ENCODE data around the gene KCNH6. TPM values are rescaled to one million over a fixed set of nuclear protein-coding genes. Genes with fewer than 3 reads are reported as not detected.

Gene KCNH6
- total RNA-seq, 3 donors from 2014 or later (not counting 1 experiment from before 2014, with no cell fraction given): not detected

- H3K4me3 Mint-ChIP-seq: no peak overlapping the region
- H3K27me3 Mint-ChIP-seq (ENCODE audit: low read depth in 2 of 2): no peaks in the 10 kb centered on the region
- Histone ChIP-seq H3K4me1 (ENCODE audit: control insufficient read depth, insufficient read depth, low read length) (no peaks in the 10 kb centered on the region), H3K4me3 (ENCODE audit: low read length) (no peak overlapping the region), H3K27ac (ENCODE audit: low read length) (no peak overlapping the region), H3K36me3 (ENCODE audit: control insufficient read depth, insufficient read depth, low read length) (no peaks in the 10 kb centered on the region), H3K27me3 (ENCODE audit: control insufficient read depth, insufficient read depth, low read length) (no peaks in the 10 kb centered on the region), H3K9me3 (ENCODE audit: control insufficient read depth, insufficient read depth, low read length) (no peaks in the 10 kb centered on the region)
- no peaks in the 10 kb centered on the region for H3K36me3 Mint-ChIP-seq
- ATAC-seq: no peak
- no peak for DNase-seq
- TF ChIP-seq CTCF (IDR thresholded peaks at IDR 0.05): no peak
- WGBS (ENCODE audit: insufficient coverage): 84% methylated on average over 12 of the region's 12 CpGs
- no peaks in the 10 kb centered on the region for H3K9me3 Mint-ChIP-seq
- intact Hi-C loops (cut with micrococcal nuclease): no loop called here
- no peak overlapping the region for H3K27ac Mint-ChIP-seq
- no peaks in the 10 kb centered on the region for H3K4me1 Mint-ChIP-seq
Observed at GRCh38 chr17:63486317-63487013, 36.7 kb upstream of the KCNH6 start.

DNA sequence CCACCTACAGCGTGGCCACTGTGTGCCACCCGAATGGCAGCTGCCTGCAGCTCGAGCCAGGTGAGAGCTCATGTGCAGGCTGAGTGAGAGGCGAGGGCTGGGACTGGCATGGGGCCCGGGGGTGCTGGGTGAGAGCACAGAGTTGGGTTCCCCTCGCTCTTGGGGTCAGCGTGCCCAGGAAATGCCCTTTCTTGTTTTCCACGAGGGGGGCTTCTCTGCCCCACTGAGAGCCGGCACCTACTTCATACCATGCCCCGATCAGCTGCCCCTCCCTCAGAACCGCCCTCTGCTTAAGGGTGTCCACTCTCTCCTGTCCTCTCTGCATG, 36.2 kb upstream of the KCNH6 start:
- Histone ChIP-seq H3K36me3 (ENCODE audit: control insufficient read depth, insufficient read depth, low read length) (no peaks in the 10 kb centered on the region), H3K27ac (ENCODE audit: low read length) (no peak overlapping the region), H3K9me3 (ENCODE audit: control insufficient read depth, insufficient read depth, low read length) (no peaks in the 10 kb centered on the region), H3K4me3 (ENCODE audit: low read length) (no peak overlapping the region), H3K27me3 (ENCODE audit: control insufficient read depth, insufficient read depth, low read length) (no peaks in the 10 kb centered on the region), H3K4me1 (ENCODE audit: control insufficient read depth, insufficient read depth, low read length) (no peaks in the 10 kb centered on the region)
- H3K27ac Mint-ChIP-seq: no peak overlapping the region
- no peak for ATAC-seq
- intact Hi-C loops (cut with micrococcal nuclease): no loop called here
- no peaks in the 10 kb centered on the region for H3K36me3 Mint-ChIP-seq
- no peak for DNase-seq
- H3K4me1 Mint-ChIP-seq: no peaks in the 10 kb centered on the region
- no peaks in the 10 kb centered on the region for H3K27me3 Mint-ChIP-seq (ENCODE audit: low read depth in 2 of 2)
- no peak overlapping the region for H3K4me3 Mint-ChIP-seq
- TF ChIP-seq CTCF (IDR thresholded peaks at IDR 0.05): no peak
- no peaks in the 10 kb centered on the region for H3K9me3 Mint-ChIP-seq
- WGBS (ENCODE audit: insufficient coverage): 94% methylated on average over 11 of the region's 11 CpGs

- H3K36me3 Mint-ChIP-seq: no peaks in the 10 kb centered on the region
- no peak for ATAC-seq
- Histone ChIP-seq H3K27me3 (ENCODE audit: control insufficient read depth, insufficient read depth, low read length) (no peaks in the 10 kb centered on the region), H3K27ac (ENCODE audit: low read length) (no peak overlapping the region), H3K4me3 (ENCODE audit: low read length) (no peak overlapping the region), H3K4me1 (ENCODE audit: control insufficient read depth, insufficient read depth, low read length) (no peaks in the 10 kb centered on the region), H3K9me3 (ENCODE audit: control insufficient read depth, insufficient read depth, low read length) (no peaks in the 10 kb centered on the region), H3K36me3 (ENCODE audit: control insufficient read depth, insufficient read depth, low read length) (no peaks in the 10 kb centered on the region)
- WGBS (ENCODE audit: insufficient coverage): 93% methylated on average over 10 of the region's 10 CpGs
- no peaks in the 10 kb centered on the region for H3K9me3 Mint-ChIP-seq
- no peaks in the 10 kb centered on the region for H3K4me1 Mint-ChIP-seq
- no peak overlapping the region for H3K4me3 Mint-ChIP-seq
- TF ChIP-seq CTCF (IDR thresholded peaks at IDR 0.05): no peak
- no peak overlapping the region for H3K27ac Mint-ChIP-seq
- DNase-seq: no peak
- H3K27me3 Mint-ChIP-seq (ENCODE audit: low read depth in 2 of 2): no peaks in the 10 kb centered on the region
- intact Hi-C loops (cut with micrococcal nuclease): no loop called here
Observed at GRCh38 chr17:63488851-63489250, 34.3 kb upstream of the KCNH6 start.

DNA sequence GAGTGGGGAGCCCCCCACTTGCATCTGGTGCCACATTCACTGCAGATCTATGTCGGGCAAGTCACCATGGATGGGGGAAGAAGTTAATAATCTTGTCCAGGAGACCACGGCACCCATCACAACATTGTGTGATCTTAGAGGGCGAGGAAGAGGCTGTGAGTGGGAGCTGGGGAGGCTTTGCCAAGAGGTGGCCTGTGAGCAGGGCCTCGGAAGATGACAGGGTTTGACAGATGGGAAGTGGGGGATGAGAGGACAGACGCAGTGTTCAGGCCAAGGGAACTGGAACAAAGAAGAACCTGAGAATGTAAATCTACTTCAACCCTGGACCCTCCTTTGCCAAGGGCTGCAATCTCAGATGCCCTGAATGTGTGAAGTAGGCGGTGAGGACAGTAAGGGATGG, 33.9 kb upstream of the KCNH6 start:
- no peak overlapping the region for H3K27ac Mint-ChIP-seq
- DNase-seq (no peak), ATAC-seq (no peak)
- H3K27me3 Mint-ChIP-seq (ENCODE audit: low read depth in 2 of 2): no peaks in the 10 kb centered on the region
- no peak overlapping the region for H3K4me3 Mint-ChIP-seq
- no peaks in the 10 kb centered on the region for H3K36me3 Mint-ChIP-seq
- no peaks in the 10 kb centered on the region for H3K36me3 ChIP-seq (ENCODE audit: control insufficient read depth, insufficient read depth, low read length)
- no peaks in the 10 kb centered on the region for H3K9me3 Mint-ChIP-seq
- intact Hi-C loops (cut with micrococcal nuclease): no loop called here
- H3K27me3 ChIP-seq (ENCODE audit: control insufficient read depth, insufficient read depth, low read length): no peaks in the 10 kb centered on the region
- TF ChIP-seq CTCF (IDR thresholded peaks at IDR 0.05): no peak
- H3K4me1 Mint-ChIP-seq: no peaks in the 10 kb centered on the region
- no peaks in the 10 kb centered on the region for H3K9me3 ChIP-seq (ENCODE audit: control insufficient read depth, insufficient read depth, low read length)
- H3K27ac ChIP-seq (ENCODE audit: low read length): no peak overlapping the region
- H3K4me3 ChIP-seq (ENCODE audit: low read length): no peak overlapping the region
- 84% methylated on average over 6 of the region's 6 CpGs for WGBS (ENCODE audit: insufficient coverage)
- H3K4me1 ChIP-seq (ENCODE audit: control insufficient read depth, insufficient read depth, low read length): no peaks in the 10 kb centered on the region
